HG03175 (cell line): Measurements from ENCODE around the gene HMGN3.

Experiments
- ATAC-seq: cut with Tn5 transposase; IDR thresholded peaks from one replicate; pipeline ENCODE4 v1.9.1; 2021; ENCODE audit warnings: mild to moderate bottlenecking, moderate library complexity; ENCODE audit not compliant: unreplicated experiment

HMGN3 gene

GRCh38 chr6:79233611-79234149, 802 bp downstream of the HMGN3 start:
- ATAC-seq = peak; percentile 70

- ATAC-seq = no peak
These were observed 1.6 kb downstream of the HMGN3 start for GRCh38 chr6:79232696-79233462.

- no peak for ATAC-seq
These were observed 2.8 kb downstream of the HMGN3 start for GRCh38 chr6:79231666-79232065.

DNA sequence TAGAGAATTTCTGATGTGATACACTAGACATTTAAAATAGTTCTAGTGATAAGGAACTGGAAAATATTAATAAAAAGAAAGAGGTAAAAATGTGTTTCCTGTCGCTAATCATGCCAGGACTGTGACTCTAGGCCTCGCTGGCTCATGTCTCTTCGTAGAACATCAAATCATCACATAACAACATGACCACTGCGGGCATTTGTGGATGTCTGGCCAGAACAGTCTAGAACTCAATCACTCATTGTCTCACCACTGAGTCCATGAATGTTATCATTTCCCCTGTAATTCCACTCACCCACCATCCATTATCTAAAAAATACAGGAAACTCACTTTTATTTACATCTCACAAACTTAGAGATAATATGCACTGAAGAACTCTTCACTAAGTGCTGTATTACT, 3.4 kb downstream of the HMGN3 start:
- no peak for ATAC-seq

- no peak for ATAC-seq
These were observed 4.3 kb downstream of the HMGN3 start for GRCh38 chr6:79230149-79230548.

GRCh38 chr6:79227445-79227844, 7.0 kb downstream of the HMGN3 start:
- ATAC-seq = no peak

- ATAC-seq = no peak
These were observed 7.8 kb downstream of the HMGN3 start for GRCh38 chr6:79226660-79227059.

- ATAC-seq = no peak
These were observed 8.5 kb downstream of the HMGN3 start for GRCh38 chr6:79225717-79226599.

DNA sequence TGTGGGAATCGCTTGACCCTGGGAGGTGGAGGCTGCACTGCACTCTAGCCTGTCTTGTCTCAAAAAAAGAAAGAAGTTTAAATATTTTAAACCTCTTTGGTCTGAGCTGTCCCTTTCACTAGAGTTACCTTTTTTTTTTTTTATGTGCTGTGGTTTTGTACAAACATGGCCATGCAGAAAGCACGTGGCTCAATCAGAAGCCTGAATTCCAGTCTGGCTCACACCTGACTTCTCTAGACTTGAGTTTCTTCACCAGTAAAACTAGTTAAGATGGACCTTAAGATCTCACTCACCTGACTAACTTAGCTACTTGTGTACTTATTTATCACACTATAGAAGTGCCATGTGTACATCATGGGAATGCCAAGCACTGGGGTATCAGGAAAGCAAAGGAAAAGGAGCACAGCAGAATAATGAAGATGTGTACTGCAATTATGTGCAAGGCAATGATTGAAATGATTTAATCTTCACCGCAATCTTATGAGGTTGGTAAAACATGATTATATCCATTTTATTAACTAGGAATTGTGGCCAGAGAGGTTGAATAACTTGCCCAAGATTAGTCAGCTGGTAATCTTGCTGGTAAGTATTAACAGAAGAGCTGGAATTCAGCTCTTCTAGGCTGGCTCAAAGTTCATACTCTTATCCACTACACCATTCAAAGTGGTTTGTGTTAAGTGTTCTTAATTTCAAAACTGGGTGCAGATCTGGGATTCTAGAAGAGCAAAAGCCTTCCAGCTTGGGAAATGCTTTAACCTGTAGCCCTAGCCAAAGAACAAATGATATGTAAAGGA, 10.7 kb downstream of the HMGN3 start:
- ATAC-seq = no peak

GRCh38 chr6:79215213-79215824, 19.2 kb downstream of the HMGN3 start:
- ATAC-seq = no peak

GRCh38 chr6:79212859-79213258, 21.6 kb downstream of the HMGN3 start:
- ATAC-seq = no peak

GRCh38 chr6:79208816-79209215, 25.7 kb downstream of the HMGN3 start:
- no peak for ATAC-seq

DNA sequence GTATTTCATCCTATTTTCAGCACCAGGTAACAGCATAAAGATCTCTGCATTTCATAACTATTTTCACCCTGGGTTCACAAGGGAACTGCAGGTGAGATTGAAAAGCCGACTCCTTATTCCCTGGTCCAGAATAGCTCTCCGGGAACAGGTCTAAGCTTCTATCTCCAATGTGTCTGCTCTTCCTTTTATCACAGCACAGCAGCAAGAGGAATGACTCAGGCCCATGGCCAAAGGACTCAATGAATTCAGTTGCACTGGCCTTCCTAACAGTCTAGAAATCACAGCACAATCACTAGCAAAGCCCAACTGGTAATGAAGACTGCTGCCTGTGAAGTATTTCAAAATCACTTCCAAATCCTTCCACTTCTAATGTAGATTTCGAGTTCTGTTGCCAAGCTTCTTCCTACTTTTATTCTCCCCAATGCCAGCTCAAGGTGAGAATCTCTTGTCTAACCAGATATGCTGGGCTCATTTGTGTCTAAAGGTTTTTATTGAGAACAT, 30.7 kb downstream of the HMGN3 start:
- no peak for ATAC-seq

- ATAC-seq = no peak
These were observed 31.9 kb downstream of the HMGN3 start for GRCh38 chr6:79202556-79202955.

DNA sequence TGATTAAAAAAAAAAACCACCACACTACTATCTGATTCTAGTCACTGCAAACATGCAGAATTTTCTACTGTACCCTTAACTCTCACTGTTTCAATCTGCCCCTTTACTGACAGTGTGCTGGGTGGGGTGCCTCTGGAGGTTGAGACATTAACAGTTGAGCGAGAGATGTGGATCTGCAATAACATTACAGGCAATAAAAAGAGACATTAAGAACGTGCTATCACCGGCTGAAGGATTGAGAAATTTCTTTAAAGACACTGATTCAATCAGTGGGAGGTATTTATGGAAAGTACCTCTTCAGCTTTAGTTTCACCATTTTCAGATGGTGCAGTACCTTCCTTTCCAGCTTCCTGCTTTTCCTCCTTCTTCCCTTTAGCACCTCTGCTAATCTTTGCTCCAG, 32.5 kb downstream of the HMGN3 start:
- no peak for ATAC-seq

DNA sequence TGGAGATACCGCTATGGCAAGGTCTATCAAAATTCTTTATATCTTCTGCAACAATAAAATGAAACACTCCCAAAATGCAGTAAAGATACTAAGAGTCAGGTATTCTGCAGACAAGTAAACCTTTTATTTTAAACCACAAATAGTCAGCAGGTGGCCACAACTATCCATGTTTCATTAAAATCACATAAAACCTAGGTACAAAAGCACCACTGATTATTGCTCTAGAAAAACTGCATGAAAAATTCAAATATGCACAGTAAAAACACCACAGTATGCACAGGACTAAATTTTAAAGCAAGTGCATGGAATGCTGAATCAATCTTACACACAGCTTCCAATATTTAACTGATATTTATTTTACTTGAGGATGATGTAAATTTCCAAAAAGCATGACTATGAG, 33.3 kb downstream of the HMGN3 start:
- no peak for ATAC-seq

DNA sequence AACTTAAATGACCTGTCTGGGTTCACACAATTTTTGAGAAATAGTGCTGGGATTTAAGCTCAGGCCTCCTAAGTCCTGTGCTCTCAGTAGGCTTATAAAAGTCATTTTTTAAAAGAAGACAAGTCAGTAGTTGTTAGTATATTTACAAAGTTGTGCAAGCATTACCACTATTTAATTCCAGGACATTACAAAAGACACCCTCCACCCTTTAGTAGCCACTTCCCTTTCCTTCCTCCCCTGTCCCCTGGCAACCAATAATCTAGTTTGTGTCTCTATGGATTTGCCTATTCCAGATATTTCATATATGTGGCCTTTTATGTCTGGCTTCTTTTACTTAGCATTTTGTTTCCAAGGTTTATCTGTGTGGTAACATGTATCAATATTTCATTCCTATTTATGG, 37.6 kb downstream of the HMGN3 start:
- no peak for ATAC-seq

DNA sequence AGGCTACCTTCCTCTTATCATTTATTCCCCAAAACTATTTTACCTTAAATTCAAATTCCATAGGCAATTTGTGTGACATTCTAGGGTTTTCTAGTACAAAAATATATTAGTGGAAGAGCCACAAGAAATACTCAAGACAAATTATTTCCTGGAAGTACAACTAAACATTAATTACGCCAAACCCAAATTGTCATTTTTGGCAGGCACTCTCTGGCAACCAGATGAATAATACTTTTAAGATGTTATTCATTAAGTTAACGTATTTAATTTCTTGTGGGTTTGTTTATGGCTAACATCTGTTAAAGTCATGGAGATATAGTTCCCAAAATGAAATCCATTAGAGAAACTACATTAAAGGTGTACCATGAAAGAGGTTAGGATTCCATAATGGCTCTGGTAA, 40.5 kb downstream of the HMGN3 start:
- no peak for ATAC-seq

GRCh38 chr6:79189760-79190350, 44.6 kb downstream of the HMGN3 start:
- ATAC-seq = no peak

- ATAC-seq = no peak
These were observed 45.5 kb downstream of the HMGN3 start for GRCh38 chr6:79188885-79189480.
